ENCODE measurements around the gene GPX6. TPM values are rescaled to one million over a fixed set of nuclear protein-coding genes. Genes with fewer than 3 reads are reported as not detected.

The GPX6 gene
- total and polyA plus RNA-seq, 10 of the 15 experiments (the other 5 are each of a cell fraction or from before 2014, with no cell fraction given), result not detected

DNA sequence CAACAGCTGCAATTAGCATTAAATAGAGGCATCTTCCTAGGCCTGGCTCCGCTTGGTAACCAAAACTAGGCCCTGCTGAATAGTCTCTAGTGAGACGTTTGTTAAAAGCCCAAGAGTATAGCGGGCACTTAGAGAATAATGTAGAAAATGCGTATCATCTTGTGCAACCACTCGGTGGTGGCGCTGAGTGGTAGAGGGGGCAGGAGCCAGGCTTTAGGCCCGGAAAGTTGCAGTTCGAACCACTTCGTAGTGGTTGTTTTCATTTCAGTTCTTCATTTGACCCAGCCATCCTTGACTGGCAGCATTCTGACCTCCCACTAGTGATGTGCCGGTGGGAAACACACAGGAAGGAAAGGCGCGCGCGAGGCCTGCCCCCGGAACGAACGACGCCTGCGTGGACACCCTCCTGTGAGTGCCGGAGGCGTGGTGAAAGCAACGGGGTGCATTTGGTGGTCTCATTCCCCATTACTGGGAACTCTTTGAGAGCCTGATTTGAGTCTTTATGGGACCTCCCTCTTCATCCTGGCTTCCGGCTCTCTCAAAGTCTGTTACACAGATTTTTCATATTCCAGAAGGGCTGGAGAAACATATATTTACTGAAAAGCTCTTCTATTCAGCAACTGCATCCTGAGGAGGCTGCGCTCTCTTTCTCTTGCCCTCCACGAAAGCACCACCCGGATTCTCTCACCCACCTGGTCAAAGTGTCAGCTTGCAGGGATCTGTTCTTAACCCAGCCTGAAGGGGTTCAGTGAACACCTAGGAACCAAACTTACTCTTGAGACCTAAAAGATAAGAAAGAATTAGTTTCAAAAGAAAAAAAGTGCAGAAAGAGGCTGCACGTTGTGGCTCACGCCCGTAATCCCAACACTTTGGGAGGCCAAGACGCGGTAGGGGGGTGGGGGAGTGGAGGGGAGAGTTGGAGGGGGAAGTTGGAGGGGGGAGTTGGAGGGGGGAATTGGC, 28.3 kb upstream of the GPX6 start:
- Histone ChIP-seq H3K4me1 (ENCODE audit: control insufficient read depth, insufficient read depth, low read length) (no peaks in the 10 kb centered on the region), H3K9ac (ENCODE audit: control insufficient read depth, insufficient read depth, low read length) (peak overlapping the region; percentile 23; the same call in 1 of the 2 replicates), H3K27me3 (replicated peaks in 1 of 2; ENCODE audit: control insufficient read depth in 2 of 2, insufficient read depth in 2 of 2, low read length in 1 of 2) (no peaks in the 10 kb centered on the region), H3K36me3 (ENCODE audit: control insufficient read depth in 2 of 2, insufficient read depth in 2 of 2, low read length in 1 of 2) (no peaks in the 10 kb centered on the region), H3K27ac (ENCODE audit: control insufficient read depth, insufficient read depth) (no peak overlapping the region), H2AFZ (ENCODE audit: control insufficient read depth, low read depth, low read length) (peak overlapping the region; percentile 89), H3K4me2 (ENCODE audit: control insufficient read depth, insufficient read depth) (peak overlapping the region; percentile 19), H3K4me3 (peak overlapping the region; percentile 61), H3K9me3 (replicated peaks; ENCODE audit: control insufficient read depth, insufficient read depth, low read length) (no peaks in the 10 kb centered on the region; the same call in 2 of the 3 replicates), H3K79me2 (ENCODE audit: control insufficient read depth, insufficient read depth, low read length) (no peaks in the 10 kb centered on the region), H4K20me1 (ENCODE audit: control insufficient read depth, insufficient read depth) (no peaks in the 10 kb centered on the region)
- TF ChIP-seq PAX5 (IDR thresholded peaks at IDR 0.05; ENCODE audit: borderline replicate concordance, low read depth, low read length) (peak; percentile 71; the same call in 1 of the 2 replicates), RB1 (IDR thresholded peaks at IDR 0.05; ENCODE audit: borderline replicate concordance) (no peak), SMAD5 (IDR thresholded peaks at IDR 0.05; ENCODE audit: low read depth) (no peak), ZNF24 (IDR thresholded peaks at IDR 0.05) (0 out of 2 replicates have a peak, but pooled peaks have one; percentile 66), DPF2 (IDR thresholded peaks at IDR 0.05) (0 out of 2 replicates have a peak, but pooled peaks have one; percentile 27), HDGF (IDR thresholded peaks at IDR 0.05) (no peak), EZH2 (IDR thresholded peaks at IDR 0.05; ENCODE audit: borderline replicate concordance, control insufficient read depth, low read depth, low read length) (no peak), BHLHE40 (IDR thresholded peaks at IDR 0.05; ENCODE audit: borderline replicate concordance in 1 of 2, low read depth in 2 of 2, low read length in 1 of 2) (no peak; a peak in 1 of 4 replicates)
- TF ChIP-seq, protein P1, sequence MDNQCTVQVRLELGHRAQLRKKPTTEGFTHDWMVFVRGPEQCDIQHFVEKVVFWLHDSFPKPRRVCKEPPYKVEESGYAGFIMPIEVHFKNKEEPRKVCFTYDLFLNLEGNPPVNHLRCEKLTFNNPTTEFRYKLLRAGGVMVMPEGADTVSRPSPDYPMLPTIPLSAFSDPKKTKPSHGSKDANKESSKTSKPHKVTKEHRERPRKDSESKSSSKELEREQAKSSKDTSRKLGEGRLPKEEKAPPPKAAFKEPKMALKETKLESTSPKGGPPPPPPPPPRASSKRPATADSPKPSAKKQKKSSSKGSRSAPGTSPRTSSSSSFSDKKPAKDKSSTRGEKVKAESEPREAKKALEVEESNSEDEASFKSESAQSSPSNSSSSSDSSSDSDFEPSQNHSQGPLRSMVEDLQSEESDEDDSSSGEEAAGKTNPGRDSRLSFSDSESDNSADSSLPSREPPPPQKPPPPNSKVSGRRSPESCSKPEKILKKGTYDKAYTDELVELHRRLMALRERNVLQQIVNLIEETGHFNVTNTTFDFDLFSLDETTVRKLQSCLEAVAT (IDR thresholded peaks at IDR 0.05), result 0 out of 2 replicates have a peak, but pooled peaks have one; percentile 26
- intact Hi-C loops (cut with micrococcal nuclease; ENCODE audit: unreplicated experiment) (loop anchor here (2.0 to 5.0 kb wide), 3 partner anchors 43 to 145 kb away; partner anchors contain the start of gene ZSCAN12), in situ Hi-C loops (cut with MboI) (no loop called here)
- ATAC-seq, result peak; percentile 59
- DNase-seq (ENCODE audit: low read depth, low spot score), result no peak
- 23% methylated on average over 31 of the region's 31 CpGs for WGBS (ENCODE audit: insufficient coverage, insufficient replicate concordance, low lambda C conversion rate, missing lambda C conversion rate)
- no TSS peak for BruUV-seq (replicated peaks)
- RAD21 ChIA-PET (ENCODE audit: unreplicated experiment), result no interaction called here
- POLR2A ChIA-PET, result no interaction called here
- SMC1A ChIA-PET (ENCODE audit: uncharacterized antibody, unreplicated experiment), result interaction anchor here (0.8 to 1.6 kb wide), 2 partner anchors 17 to 185 kb away, joined by 3 to 5 read pairs; no protein-coding TSS in a partner anchor
- CTCF ChIA-PET, result interaction anchor here (1.8 kb wide), 1 partner anchor 17 kb away, joined by 6 read pairs; no protein-coding TSS in a partner anchor
- no peak for FAIRE-seq

Data from GM12878 (cell line).